GM18505 (cell line): Measurements from ENCODE around the gene KRT73.

Experiments used
- ATAC-seq: cut with Tn5 transposase; IDR thresholded peaks from one replicate; pipeline ENCODE4 v1.9.1; 2021; ENCODE audit not compliant: unreplicated experiment
- POLR2A ChIP-seq: IDR thresholded peaks from 4 replicates; pipeline ENCODE4 v1.6.1; 2011; ENCODE audit warnings: borderline replicate concordance; ENCODE audit not compliant: insufficient read depth, insufficient read length; ENCODE audit errors: extremely low read depth

KRT73 gene

GRCh38 chr12:52618216-52618615 is at the start of gene KRT73:
KRT73 (minus strand) TSS chr12:52618559; CDS start chr12:52618524, 35 bp downstream.
- no peak for TF ChIP-seq POLR2A
- ATAC-seq = no peak

DNA sequence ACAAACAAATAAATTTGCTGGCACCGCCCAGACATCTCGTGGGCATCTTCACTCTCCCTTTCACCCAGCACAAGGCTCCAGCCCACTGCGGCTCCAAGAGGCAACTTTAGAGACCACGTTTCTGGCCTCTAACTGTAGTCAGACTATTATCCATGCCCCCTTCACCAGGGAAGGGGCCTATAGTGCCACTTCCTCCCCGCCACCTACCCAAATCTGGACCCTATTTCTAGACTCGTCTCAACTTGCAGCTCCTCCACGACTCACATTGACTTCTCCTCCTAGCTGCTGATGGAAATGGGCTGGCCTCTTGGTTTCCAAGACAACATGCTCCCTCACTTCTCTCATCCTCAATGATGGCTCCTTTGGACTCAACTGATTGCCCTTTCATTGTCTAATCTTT is 49.6 kb upstream of the KRT73 start:
- no peak for ATAC-seq
- no peak for TF ChIP-seq POLR2A

GRCh38 chr12:52667509-52667908 is 49.1 kb upstream of the KRT73 start:
- ATAC-seq = no peak
- TF ChIP-seq POLR2A = no peak

GRCh38 chr12:52666471-52666870 is 48.1 kb upstream of the KRT73 start:
- no peak for ATAC-seq
- TF ChIP-seq POLR2A = no peak

DNA sequence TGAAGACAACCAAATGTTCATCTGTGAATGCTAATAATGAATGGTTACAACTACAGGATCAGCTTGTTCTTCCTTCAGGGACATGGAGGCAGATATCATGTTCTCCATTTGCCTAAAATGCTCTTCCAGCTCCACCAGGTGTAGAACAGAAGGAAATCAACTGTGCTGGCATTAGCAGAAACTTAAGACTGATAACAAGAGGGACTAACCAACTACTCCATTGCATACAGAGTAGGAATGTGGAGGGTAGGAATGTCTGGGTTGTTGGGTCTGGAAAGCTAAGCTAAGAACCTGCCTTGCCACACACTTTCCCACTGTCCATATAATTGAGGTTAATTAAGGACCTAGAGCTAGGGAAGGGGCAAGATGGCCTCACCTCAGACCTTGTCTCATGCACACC is 45.1 kb upstream of the KRT73 start:
- no peak for TF ChIP-seq POLR2A
- ATAC-seq = no peak

DNA sequence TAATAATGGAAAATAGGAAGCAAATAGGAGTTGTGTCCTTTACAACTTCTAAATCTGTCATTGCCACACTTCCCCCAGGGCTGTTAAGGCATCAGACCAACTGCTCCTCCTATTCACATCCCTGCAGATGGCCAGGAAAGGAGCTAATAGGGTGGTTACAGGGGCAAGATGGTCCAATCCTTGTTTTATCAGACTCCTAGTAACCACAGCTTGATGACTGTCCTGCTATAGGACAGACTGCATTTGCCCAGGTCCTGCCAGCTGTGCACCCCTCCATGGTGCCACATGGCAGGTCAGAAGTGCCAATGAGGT is 44.5 kb upstream of the KRT73 start:
- no peak for ATAC-seq
- TF ChIP-seq POLR2A = no peak

GRCh38 chr12:52662093-52662917 is 43.9 kb upstream of the KRT73 start:
- TF ChIP-seq POLR2A = no peak
- no peak for ATAC-seq

GRCh38 chr12:52661668-52662067 is 43.3 kb upstream of the KRT73 start:
- no peak for ATAC-seq
- no peak for TF ChIP-seq POLR2A

- ATAC-seq = no peak
- no peak for TF ChIP-seq POLR2A
Observed at GRCh38 chr12:52660934-52661499, 42.7 kb upstream of the KRT73 start.

- ATAC-seq = no peak
- TF ChIP-seq POLR2A = no peak
Observed at GRCh38 chr12:52659951-52660350, 41.6 kb upstream of the KRT73 start.

GRCh38 chr12:52659395-52659794 is 41.0 kb upstream of the KRT73 start:
- no peak for ATAC-seq
- TF ChIP-seq POLR2A = no peak

- ATAC-seq = no peak
- TF ChIP-seq POLR2A = no peak
Observed at GRCh38 chr12:52658196-52658595, 39.8 kb upstream of the KRT73 start.

DNA sequence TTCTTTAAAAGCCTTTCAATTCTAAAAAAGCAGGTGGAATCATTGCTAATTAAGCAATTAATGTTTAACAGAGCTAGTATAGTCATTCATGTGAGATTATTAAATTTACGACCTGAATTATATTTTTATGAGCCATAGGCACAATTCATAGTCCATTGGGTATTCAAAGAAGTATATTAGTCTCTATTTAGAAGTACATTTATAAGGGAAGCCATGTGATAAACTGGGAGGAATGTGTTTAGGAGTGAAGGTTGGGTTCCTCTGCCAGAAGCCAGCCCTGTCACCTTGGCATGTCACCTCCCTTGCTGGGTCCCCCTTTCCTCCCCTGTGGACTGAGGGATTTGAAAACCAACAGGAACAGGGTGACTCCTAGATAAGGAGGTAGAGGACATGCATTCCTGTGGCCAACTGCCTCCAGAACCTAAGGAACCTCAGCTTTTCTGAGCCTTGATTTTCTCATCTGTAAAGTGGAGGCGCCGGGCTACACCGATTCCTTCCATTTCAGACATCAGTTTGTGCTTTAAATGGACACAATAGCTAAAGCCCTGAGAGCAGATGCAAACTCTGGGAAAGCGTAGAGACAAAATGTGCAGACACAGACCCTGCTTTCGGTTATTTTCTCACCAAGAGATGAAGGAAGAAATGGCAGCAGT is 39.0 kb upstream of the KRT73 start:
- TF ChIP-seq POLR2A = no peak
- ATAC-seq = no peak

DNA sequence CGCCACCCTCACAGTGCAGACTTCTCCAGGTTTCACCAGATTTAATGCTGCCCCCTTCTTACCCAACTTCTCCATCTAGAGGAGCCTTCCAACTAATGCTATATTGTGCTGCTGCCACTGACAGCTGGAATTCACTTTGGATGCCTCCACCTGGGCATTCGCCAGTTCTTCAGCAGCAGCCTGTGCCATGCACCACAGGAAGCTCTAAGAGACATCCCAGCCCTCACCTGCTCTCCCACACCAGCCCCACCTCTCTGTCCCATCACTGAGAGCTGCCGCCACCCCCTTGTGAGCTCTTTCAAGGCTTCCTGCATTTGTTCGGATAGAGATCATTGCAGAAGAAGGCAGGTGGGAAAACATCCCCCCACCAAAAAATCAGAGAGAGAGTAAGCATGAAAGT is 38.3 kb upstream of the KRT73 start:
- ATAC-seq = no peak
- TF ChIP-seq POLR2A = no peak
